A673 (cell line): ENCODE measurements around the gene SAMD14.

Experiments used
- EZH2 ChIP-seq: fragments of 200-600 bp; sonication (generic); IDR thresholded peaks from 2 replicates; pipeline ENCODE4 v1.6.1; 2017; ENCODE audit warnings: borderline replicate concordance, low read depth, mild to moderate bottlenecking, mixed read lengths, antibody characterized with exemption, low read length; ENCODE audit not compliant: poor library complexity, severe bottlenecking
- TF ChIP-seq, protein P1 (sequence below): fragments of 300-800, 200-600 bp; sonication (generic); conservative IDR thresholded peaks from 2 replicates; pipeline ENCODE4 v1.5.1; 2017; ENCODE audit warnings: low read depth, mild to moderate bottlenecking, antibody characterized with exemption, low read length, moderate library complexity, mixed read lengths

GRCh38 chr17:50090071-50090470, 39.9 kb downstream of the SAMD14 start:
- TF ChIP-seq, protein P1, sequence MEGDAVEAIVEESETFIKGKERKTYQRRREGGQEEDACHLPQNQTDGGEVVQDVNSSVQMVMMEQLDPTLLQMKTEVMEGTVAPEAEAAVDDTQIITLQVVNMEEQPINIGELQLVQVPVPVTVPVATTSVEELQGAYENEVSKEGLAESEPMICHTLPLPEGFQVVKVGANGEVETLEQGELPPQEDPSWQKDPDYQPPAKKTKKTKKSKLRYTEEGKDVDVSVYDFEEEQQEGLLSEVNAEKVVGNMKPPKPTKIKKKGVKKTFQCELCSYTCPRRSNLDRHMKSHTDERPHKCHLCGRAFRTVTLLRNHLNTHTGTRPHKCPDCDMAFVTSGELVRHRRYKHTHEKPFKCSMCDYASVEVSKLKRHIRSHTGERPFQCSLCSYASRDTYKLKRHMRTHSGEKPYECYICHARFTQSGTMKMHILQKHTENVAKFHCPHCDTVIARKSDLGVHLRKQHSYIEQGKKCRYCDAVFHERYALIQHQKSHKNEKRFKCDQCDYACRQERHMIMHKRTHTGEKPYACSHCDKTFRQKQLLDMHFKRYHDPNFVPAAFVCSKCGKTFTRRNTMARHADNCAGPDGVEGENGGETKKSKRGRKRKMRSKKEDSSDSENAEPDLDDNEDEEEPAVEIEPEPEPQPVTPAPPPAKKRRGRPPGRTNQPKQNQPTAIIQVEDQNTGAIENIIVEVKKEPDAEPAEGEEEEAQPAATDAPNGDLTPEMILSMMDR = no peak
- TF ChIP-seq EZH2 = no peak
